Smooth muscle cell (in vitro differentiated cells): ENCODE results near the gene HLA-DMA. TPM values are rescaled to one million over a fixed set of nuclear protein-coding genes. Genes with fewer than 3 reads are reported as not detected.

Experiments
- DNase-seq: peaks from one replicate; lab custom pipeline; 2025; ENCODE audit not compliant: unreplicated experiment; lab: John Stamatoyannopoulos, UW
- H2AFZ ChIP-seq: fragments of 200-600 bp; sonication (generic); 2 replicates; pipeline ENCODE4 v1.6.0; 2016; ENCODE audit warnings: antibody characterized with exemption, low read depth, mild to moderate bottlenecking
- H3F3A ChIP-seq: fragments of 200-600 bp; sonication (generic); 2 replicates; pipeline ENCODE4 v1.6.0; 2017; ENCODE audit warnings: antibody characterized with exemption, low read depth
- H3K27ac ChIP-seq: fragments of 200-600 bp; sonication (generic); 2 replicates; pipeline ENCODE4 v1.5.1; 2016; ENCODE audit warnings: low read depth, mild to moderate bottlenecking
- H3K27me3 ChIP-seq: fragments of 200-600 bp; sonication (generic); 2 replicates; pipeline ENCODE4 v1.6.1; 2016; ENCODE audit warnings: low read depth, mild to moderate bottlenecking
- H3K36me3 ChIP-seq: fragments of 200-600 bp; sonication (generic); 2 replicates; pipeline ENCODE4 v1.5.1; 2016; ENCODE audit warnings: low read depth
- H3K4me1 ChIP-seq: fragments of 200-600 bp; sonication (generic); 2 replicates; pipeline ENCODE4 v1.5.1; 2016; ENCODE audit warnings: low read depth
- H3K4me2 ChIP-seq: fragments of 200-600 bp; sonication (generic); 2 replicates; pipeline ENCODE4 v1.6.0; 2016; ENCODE audit warnings: mild to moderate bottlenecking
- H3K4me3 ChIP-seq: fragments of 200-600 bp; sonication (generic); 2 replicates; pipeline ENCODE4 v1.5.1; 2016; ENCODE audit warnings: mild to moderate bottlenecking
- H3K79me2 ChIP-seq: fragments of 200-600 bp; sonication (generic); 2 replicates; pipeline ENCODE4 v1.6.0; 2016; ENCODE audit warnings: low read depth, mild to moderate bottlenecking
- H3K9ac ChIP-seq: fragments of 200-600 bp; sonication (generic); 2 replicates; pipeline ENCODE4 v1.6.0; 2016; ENCODE audit warnings: low read depth
- H3K9me3 ChIP-seq: fragments of 200-600 bp; sonication (generic); replicated peaks from 2 replicates; pipeline ENCODE4 v1.5.1; 2016; ENCODE audit warnings: low read depth
- H4K20me1 ChIP-seq: fragments of 200-600 bp; sonication (generic); 2 replicates; pipeline ENCODE4 v1.6.0; 2016; ENCODE audit warnings: low read depth
- WGBS: methylation state at CpG from one replicate; pipeline ENCODE4 v1.1.7; 2016; ENCODE audit warnings: low lambda C conversion rate; 5-methylcytosine and 5-hydroxymethylcytosine counted together
- polyA plus RNA-seq: library from polyadenylated mRNA; unstranded; fragments of >200 nt; fragmentation: Nextera tagmentation; extraction: Ambion mirVana; gene quantifications from 2 replicates; pipeline ENCODE4 v1.2.1, GENCODE V29; 2016
- total RNA-seq: library from RNA; depleted of rRNA; stranded (reverse); fragments of >200 nt; gene quantifications from 2 replicates; pipeline ENCODE4 v1.2.3, GENCODE V29; 2014
- TF ChIP-seq, protein P1 (sequence below): fragments of 200-600 bp; sonication (generic); IDR thresholded peaks from 2 replicates; pipeline ENCODE4 v1.5.1; 2017; ENCODE audit warnings: borderline replicate concordance, mild to moderate bottlenecking, antibody characterized with exemption; ENCODE audit not compliant: insufficient read depth, poor library complexity, severe bottlenecking

The HLA-DMA gene
- total and polyA plus RNA-seq, 2 experiments from 2014 or later, result 3.1 to 4.0 TPM

DNA sequence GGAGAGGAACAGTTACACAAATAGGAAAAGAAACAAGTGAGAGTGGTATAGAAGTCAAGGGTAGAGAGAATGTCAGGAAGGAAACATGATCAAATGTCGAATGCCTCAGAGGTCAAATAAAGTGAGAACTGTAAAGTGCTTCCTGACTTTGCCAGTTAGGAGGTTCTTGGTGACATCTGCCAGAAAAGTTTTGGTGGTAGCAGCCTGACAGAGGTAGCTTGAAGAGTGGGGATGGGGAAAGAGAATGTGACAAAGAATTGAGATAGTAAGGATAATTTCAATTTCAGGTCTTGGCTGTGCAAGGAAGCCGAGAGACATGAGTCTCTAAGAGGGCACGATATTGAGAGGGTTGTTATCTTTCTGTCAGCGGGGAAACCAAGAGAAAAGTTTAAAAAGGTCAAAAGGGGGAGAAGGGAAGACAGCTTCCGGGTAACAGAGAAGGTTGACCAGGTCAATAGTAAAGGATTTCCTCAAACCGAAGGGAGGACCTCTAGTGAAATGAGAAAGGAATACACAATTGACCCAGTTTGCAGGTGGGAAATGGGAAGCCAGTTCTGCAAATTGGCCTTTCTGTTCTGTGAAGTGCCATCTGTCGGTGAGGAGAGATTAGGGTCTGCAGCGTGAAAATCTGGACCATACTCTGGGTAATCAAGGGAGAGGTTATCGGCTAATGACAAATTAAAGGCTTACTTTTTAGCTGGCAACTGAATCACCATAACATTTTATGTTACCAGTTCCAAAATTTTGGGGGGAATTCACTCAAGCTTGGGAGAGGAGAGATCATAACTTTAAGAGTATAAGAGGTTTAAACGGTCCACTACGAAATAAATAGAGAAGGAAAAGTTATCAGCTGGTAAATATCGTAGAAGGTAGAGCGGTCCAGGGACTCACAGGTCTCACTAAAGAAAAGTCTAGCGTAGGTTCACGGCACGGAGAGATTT is 14.5 kb upstream of the HLA-DMA start:
- DNase-seq, result no peak
- peak overlapping the region; percentile 95 for H3K4me2 ChIP-seq
- H3K79me2 ChIP-seq, result peaks cover 50% of the 10 kb centered on the region
- H3K27ac ChIP-seq, result peak overlapping the region; percentile 99
- no peaks in the 10 kb centered on the region for H3K27me3 ChIP-seq
- peaks cover 31% of the 10 kb centered on the region for H3F3A ChIP-seq
- H4K20me1 ChIP-seq, result peaks cover 16% of the 10 kb centered on the region
- peak overlapping the region; percentile 90 for H2AFZ ChIP-seq
- H3K4me3 ChIP-seq, result peak overlapping the region; percentile 84
- WGBS, result 10% methylated on average over 16 of the region's 16 CpGs
- H3K36me3 ChIP-seq, result no peaks in the 10 kb centered on the region
- peak overlapping the region; percentile 99 for H3K9ac ChIP-seq
- TF ChIP-seq, protein P1, sequence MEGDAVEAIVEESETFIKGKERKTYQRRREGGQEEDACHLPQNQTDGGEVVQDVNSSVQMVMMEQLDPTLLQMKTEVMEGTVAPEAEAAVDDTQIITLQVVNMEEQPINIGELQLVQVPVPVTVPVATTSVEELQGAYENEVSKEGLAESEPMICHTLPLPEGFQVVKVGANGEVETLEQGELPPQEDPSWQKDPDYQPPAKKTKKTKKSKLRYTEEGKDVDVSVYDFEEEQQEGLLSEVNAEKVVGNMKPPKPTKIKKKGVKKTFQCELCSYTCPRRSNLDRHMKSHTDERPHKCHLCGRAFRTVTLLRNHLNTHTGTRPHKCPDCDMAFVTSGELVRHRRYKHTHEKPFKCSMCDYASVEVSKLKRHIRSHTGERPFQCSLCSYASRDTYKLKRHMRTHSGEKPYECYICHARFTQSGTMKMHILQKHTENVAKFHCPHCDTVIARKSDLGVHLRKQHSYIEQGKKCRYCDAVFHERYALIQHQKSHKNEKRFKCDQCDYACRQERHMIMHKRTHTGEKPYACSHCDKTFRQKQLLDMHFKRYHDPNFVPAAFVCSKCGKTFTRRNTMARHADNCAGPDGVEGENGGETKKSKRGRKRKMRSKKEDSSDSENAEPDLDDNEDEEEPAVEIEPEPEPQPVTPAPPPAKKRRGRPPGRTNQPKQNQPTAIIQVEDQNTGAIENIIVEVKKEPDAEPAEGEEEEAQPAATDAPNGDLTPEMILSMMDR, result peak; percentile 34
- H3K4me1 ChIP-seq, result peaks cover 11% of the 10 kb centered on the region
- no peaks in the 10 kb centered on the region for H3K9me3 ChIP-seq

DNA sequence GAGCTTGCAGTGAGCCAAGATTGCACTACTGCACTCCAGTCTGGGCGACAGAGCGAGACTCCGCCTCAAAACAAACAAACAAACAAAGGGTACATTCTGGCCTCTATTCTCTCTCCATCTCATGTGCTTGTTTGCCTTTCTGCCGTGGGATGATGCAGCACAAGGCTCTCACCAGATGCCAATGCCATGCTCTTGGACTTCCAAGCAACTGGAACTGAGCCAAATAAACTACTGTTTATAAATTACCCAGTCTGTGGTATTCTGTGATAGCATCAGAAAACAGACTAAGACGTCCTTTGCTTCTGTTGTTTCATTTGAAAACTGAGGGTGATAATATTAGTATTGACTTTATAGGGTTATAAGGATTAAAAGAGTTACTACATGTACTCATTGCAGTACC is 11.9 kb upstream of the HLA-DMA start:
- no peak for DNase-seq
- H3K79me2 ChIP-seq, result peaks cover 62% of the 10 kb centered on the region
- H3F3A ChIP-seq, result peaks cover 19% of the 10 kb centered on the region

DNA sequence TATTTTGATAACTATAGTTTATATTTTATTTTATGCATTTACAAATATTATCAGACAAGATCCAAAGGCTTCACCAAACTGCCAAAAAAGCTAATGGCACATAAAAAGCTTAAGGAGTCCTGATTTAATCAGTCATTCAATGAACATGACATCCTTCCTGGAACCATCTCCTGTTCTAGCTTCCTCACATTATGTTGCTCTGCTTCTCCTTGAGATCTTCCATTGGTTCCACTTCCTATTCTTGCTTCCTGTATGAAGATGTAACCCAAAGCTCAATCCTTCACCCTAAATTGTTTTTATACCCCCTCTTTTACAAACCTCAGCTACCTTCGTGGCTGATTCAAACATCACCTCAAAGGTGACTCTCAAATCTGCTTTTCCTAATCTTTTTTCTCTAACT is 11.0 kb upstream of the HLA-DMA start:
- TF ChIP-seq, protein P1, result no peak
- Histone ChIP-seq H3K9me3 (no peaks in the 10 kb centered on the region), H3K4me2 (no peak overlapping the region), H3K4me1 (peaks cover 11% of the 10 kb centered on the region), H3K36me3 (no peaks in the 10 kb centered on the region), H3K79me2 (peaks cover 62% of the 10 kb centered on the region), H3K9ac (no peak overlapping the region), H3K4me3 (no peak overlapping the region), H3K27ac (no peak overlapping the region), H2AFZ (no peak overlapping the region), H3K27me3 (no peaks in the 10 kb centered on the region), H4K20me1 (peaks cover 21% of the 10 kb centered on the region), H3F3A (peaks cover 11% of the 10 kb centered on the region)
- WGBS, result 94% methylated on average over 1 of the region's 1 CpG
- no peak for DNase-seq

More for the DNA sequence above, 11.9 kb upstream of the HLA-DMA start:
- H3K36me3 ChIP-seq, result no peaks in the 10 kb centered on the region
- no peak overlapping the region for H3K4me2 ChIP-seq
- TF ChIP-seq, protein P1, result no peak
- H3K4me3 ChIP-seq, result no peak overlapping the region
- WGBS, result 90% methylated on average over 5 of the region's 5 CpGs
- no peak overlapping the region for H3K9ac ChIP-seq
- no peak overlapping the region for H2AFZ ChIP-seq
- no peaks in the 10 kb centered on the region for H3K9me3 ChIP-seq
- peaks cover 21% of the 10 kb centered on the region for H4K20me1 ChIP-seq
- no peaks in the 10 kb centered on the region for H3K27me3 ChIP-seq
- H3K4me1 ChIP-seq, result peaks cover 11% of the 10 kb centered on the region
- H3K27ac ChIP-seq, result no peak overlapping the region
